ENCODE data around the gene ZPBP.

Gene ZPBP

DNA sequence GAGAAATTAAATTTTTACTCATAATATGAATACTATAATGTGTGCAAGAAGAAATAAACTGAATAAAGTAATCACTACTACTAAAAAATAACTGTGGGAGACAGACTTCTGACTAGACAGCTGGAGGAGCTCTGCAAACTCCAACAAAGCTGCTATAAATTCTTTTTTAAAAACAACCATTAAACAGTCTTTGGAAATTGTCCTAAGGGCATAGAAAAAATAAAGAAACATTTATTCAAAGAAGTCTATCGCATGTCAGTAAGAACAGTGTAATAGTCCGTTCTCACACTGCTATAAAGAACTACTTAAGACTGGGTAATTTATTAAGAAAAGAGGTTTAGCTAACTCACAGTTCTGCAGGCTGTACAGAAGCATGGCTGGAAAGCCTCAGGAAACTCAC is 56.0 kb downstream of the ZPBP start:
- DNase-seq (ENCODE audit: low spot score), result no peak

GRCh38 chr7:50022991-50023390 is 70.1 kb downstream of the ZPBP start:
- no peak for DNase-seq (ENCODE audit: low spot score)

GRCh38 chr7:50022451-50022850 is 70.6 kb downstream of the ZPBP start:
- no peak for DNase-seq (ENCODE audit: low spot score)

GRCh38 chr7:49995681-49996080 is 97.4 kb downstream of the ZPBP start:
- DNase-seq (ENCODE audit: low spot score), result no peak

DNA sequence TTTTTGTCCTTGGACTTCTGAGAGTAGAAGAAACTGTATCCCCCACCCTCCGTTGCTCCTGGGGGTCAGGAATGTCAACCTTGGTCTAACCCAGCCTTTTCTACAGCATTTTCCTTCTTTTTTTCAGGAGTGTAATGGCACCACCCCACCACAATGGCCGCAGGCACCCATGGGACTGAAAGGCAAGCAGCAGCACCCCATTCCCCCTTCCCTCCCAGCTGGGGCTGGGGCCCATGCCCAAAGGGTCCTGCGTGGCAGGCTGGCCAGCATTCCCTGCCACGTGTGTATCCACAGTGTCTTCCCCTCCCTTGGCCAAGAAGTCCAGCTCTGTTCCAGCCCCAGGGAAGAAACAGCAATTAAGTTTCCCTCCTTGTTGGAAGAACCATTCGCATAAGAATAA is 106.9 kb downstream of the ZPBP start:
- DNase-seq (ENCODE audit: low spot score), result no peak

GRCh38 chr7:49980465-49980864 is 112.6 kb downstream of the ZPBP start:
- no peak for DNase-seq (ENCODE audit: low spot score)

DNA sequence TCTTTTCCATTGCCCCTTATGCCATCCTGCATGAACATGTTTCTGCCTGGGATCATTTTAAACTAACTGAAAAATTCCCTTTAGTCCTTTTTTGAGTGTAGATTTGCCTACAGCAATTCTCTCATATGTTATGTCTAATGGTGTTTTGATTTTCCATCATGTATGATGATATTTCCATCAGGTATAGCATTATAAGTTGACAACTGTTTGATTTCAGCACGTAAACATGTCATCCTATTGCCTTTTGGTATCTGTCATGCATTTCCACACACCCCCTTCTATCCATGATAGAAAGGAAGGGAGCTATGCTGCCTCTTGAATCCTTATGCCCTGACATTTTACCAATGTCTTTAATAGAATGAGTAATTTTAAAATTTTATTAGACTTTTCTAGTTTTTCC is 116.8 kb downstream of the ZPBP start:
- no peak for DNase-seq (ENCODE audit: low spot score)

DNA sequence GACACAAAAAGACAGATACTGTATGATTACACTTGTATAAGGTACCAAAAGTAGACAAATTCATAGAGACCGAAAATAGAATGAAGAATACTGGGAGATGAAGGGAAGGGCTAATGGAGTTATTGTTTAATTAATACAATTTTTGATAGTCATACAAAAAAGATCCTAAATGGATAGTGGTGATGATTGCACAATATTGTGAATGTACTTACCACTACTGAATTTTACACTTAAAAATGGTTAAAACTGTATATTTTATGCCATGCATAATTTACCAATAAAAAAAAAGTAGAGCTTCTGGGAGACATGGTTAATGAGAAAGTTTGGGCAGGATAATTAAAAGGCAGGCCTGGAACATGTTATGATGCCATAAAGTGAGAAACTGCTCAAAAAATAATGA is 119.0 kb downstream of the ZPBP start:
- DNase-seq (ENCODE audit: low spot score), result no peak

DNA sequence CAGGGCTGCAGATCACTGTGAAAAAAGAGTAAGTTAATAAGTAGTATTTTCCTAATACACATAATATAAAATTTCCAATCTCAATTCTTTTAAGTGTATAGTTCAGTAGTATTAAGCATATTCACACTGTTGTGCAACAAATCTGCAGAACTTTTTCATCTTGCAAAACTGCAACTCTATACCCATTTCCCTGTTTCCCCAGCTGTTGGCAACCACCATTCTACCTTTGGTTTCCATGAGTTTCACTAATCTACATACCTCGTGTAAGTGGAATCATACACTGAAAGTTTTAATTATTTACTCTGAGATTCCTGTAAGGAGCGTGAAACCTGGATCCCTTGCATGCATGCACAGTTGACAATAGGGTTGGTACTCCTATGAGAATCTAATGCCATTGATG is 155.4 kb downstream of the ZPBP start:
- DNase-seq (ENCODE audit: low spot score), result no peak

GRCh38 chr7:49931627-49932026 is 161.4 kb downstream of the ZPBP start:
- no peak for DNase-seq (ENCODE audit: low spot score)

DNA sequence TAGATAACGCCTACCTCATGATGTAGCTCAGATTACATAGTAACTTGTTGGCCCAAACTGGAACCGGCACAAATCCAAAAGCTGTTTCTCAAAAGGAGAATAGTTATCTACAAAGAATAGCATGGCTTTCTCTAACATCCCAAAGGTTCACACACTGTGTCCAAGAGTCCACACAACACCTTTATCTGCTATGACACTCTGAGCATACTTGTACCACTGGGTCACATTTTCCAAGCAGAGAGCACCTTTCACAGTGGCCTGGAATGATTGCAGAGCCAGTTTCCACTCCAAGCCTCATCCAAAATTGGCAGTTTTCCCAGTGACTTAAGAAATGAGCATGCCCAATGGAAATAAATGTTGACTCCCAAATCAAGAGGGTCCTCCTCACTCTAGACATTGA is 164.3 kb downstream of the ZPBP start:
- no peak for DNase-seq (ENCODE audit: low spot score)

DNA sequence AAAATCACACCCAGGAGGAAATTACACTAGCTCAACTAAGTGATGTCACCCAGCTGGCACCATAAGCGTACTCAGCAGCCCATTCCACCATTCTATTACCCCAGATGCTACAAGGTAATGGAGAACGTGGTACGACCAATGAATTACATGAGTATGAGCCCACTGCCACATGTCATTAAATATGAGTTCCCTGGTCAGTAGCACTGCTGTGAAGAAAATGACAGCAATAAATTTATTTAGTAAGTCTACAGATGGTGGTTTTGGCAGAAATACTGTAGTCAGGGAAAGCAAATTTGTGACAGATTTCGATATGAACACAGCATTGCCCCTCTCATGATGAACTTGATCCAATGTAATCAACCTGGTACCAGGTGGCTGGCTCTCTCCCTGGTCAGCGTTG is 165.4 kb downstream of the ZPBP start:
- no peak for DNase-seq (ENCODE audit: low spot score)

DNA sequence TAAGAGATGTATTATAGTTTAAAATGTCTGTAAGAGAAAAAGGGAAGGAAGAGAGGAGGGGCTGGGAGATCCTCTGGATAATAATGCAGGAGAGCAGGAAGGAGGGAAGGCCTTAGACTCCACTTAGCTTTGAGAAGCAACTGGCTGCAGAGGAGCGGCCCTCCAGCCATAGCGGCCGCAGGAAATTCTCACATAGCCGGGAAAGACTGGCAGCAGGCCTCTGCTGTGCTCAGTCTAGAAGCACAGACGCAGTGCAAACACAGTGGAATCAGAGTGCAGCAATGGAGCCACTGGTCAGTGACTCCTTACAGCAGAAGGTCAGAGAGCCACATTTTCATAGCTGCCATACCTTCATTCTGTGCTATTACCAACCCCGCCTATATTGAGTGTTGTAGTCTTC is 166.3 kb downstream of the ZPBP start:
- no peak for DNase-seq (ENCODE audit: low spot score)

DNA sequence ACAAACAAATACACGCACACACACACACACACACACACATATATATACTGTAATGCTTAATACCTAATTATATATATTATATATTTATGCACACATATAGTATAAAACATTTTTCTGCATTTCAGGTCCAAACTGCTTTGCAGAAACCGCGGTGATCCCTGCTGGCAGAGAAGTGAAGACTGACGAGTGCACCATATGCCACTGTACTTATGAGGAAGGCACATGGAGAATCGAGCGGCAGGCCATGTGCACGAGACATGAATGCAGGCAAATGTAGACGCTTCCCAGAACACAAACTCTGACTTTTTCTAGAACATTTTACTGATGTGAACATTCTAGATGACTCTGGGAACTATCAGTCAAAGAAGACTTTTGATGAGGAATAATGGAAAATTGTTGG is 181.1 kb downstream of the ZPBP start:
- DNase-seq (ENCODE audit: low spot score), result no peak

- DNase-seq (ENCODE audit: low spot score), result no peak
These were observed 198.5 kb downstream of the ZPBP start for GRCh38 chr7:49894543-49894942.

GRCh38 chr7:49893131-49893530 is 199.9 kb downstream of the ZPBP start:
- no peak for DNase-seq (ENCODE audit: low spot score)

- DNase-seq (ENCODE audit: low spot score), result no peak
These were observed 200.6 kb downstream of the ZPBP start for GRCh38 chr7:49892481-49892880.
